ES-I3 (cell line): ENCODE measurements around the gene AQP12A.
"Not testable (repeated sequence)": the region's sequence is repeated elsewhere in the genome, so short reads cannot be mapped to it uniquely, and the experiment has no call there.

Experiments used
- H3K36me3 ChIP-seq: 2 replicates; pipeline ENCODE4 v1.6.1; 2013; ENCODE audit warnings: mild to moderate bottlenecking, low read length, control low read depth, moderate library complexity; ENCODE audit not compliant: insufficient read depth
- H3K4me1 ChIP-seq: 2 replicates; pipeline ENCODE4 v1.6.1; 2013; ENCODE audit warnings: mild to moderate bottlenecking, control low read depth, low read length; ENCODE audit not compliant: insufficient read depth
- H3K9ac ChIP-seq: 2 replicates; pipeline ENCODE4 v1.6.1; 2013; ENCODE audit warnings: low read depth, mild to moderate bottlenecking, low read length, moderate library complexity
- H3K9me3 ChIP-seq: 2 replicates; pipeline ENCODE4 v1.6.1; 2013; ENCODE audit warnings: mild to moderate bottlenecking, low read length, moderate library complexity; ENCODE audit not compliant: control insufficient read depth, insufficient read depth

AQP12A gene

DNA sequence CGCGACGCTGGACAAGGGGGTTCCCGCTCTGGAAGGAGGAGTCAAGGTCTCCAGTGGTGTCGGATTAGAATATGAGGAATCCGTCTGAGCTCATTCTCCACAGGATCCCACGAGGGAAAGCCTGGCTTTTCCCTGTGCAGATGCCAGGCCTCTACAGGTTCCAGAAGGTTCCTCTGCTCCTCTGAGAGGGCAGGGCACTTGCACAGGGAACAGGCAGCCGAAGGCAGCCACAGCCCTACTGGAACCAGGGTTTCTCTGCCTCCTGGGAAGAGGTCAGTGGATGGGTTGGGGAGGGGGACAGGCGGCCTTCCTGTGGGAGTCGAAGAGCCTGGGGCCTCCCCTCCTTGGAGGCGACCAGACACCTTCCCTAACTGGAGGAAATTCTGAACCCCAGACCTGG, 1.7 kb upstream of the AQP12A start:
- no peaks in the 10 kb centered on the region for H3K4me1 ChIP-seq
- no peaks in the 10 kb centered on the region for H3K36me3 ChIP-seq
- H3K9ac ChIP-seq = no peak overlapping the region
- H3K9me3 ChIP-seq = no peaks in the 10 kb centered on the region

- H3K9me3 ChIP-seq, H3K36me3 ChIP-seq, H3K9ac ChIP-seq, H3K4me1 ChIP-seq: not testable (repeated sequence)
Observed at GRCh38 chr2:240690421-240691074, 1.1 kb upstream of the AQP12A start.

DNA sequence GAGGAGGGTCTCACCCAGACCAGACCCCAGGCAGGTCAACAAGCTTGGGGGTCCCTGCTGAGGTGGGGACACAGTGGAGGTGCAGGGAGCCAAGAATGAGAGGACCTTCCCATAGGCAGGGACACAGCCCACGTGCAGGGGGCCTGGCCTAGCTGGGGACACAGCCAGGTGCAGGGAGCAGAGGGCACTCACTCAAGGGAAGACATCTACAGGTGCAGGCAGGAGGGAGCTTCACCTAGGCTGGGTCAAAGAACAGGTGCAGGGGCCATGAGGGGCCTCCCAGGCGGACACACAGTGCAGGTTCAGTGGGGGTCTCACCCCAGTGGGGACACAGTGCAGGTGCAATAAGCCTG, 615 bp upstream of the AQP12A start:
- H3K36me3 ChIP-seq, H3K4me1 ChIP-seq, H3K9ac ChIP-seq, H3K9me3 ChIP-seq: not testable (repeated sequence)

- not testable (repeated sequence) for H3K36me3 ChIP-seq, H3K9me3 ChIP-seq, H3K9ac ChIP-seq, H3K4me1 ChIP-seq
Observed at GRCh38 chr2:240692583-240693561, 1.2 kb downstream of the AQP12A start.

- not testable (repeated sequence) for H3K9me3 ChIP-seq, H3K4me1 ChIP-seq, H3K36me3 ChIP-seq, H3K9ac ChIP-seq
Observed at GRCh38 chr2:240694304-240694703, 2.6 kb downstream of the AQP12A start.

- not testable (repeated sequence) for H3K9ac ChIP-seq, H3K4me1 ChIP-seq, H3K36me3 ChIP-seq, H3K9me3 ChIP-seq
Observed at GRCh38 chr2:240695593-240695992, 3.9 kb downstream of the AQP12A start.

GRCh38 chr2:240696469-240696868, 4.8 kb downstream of the AQP12A start:
- H3K4me1 ChIP-seq, H3K36me3 ChIP-seq, H3K9me3 ChIP-seq, H3K9ac ChIP-seq: not testable (repeated sequence)

DNA sequence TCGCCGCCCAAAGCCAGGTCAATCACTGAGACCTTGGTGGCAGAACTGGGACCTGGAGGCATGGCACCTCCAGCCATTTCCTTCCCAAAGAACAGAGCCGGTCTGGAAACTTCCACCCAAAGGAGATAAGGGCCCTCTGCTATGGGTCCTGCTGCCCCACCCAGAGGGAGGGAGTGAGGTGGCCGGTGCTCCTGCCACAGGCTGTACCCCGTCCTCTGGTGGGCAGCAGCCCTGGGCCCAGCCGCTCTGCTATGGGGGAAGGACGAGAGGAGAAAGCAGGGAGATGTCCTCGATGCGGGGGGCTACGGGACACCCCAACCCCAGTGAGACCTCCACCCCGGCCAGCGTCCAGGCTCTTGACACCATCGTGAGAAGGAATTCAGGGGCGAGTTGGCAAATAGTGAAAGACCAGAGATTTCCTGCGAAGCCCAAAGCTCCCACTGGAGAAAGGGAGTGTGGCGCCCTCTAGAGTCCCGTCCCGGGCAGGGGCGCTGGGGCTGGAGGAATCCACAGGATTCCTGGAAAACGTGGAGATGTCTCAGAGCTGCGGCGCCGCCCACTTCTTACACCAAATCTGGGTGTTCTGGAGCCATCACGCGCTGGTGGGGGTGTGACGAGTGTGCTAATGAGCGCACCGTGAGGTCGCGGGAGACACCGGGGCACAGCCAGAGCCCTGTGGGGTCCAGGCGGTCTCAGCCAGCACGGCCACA, 7.3 kb downstream of the AQP12A start:
- not testable (repeated sequence) for H3K9me3 ChIP-seq, H3K36me3 ChIP-seq, H3K4me1 ChIP-seq, H3K9ac ChIP-seq

- H3K9ac ChIP-seq, H3K4me1 ChIP-seq, H3K36me3 ChIP-seq, H3K9me3 ChIP-seq: not testable (repeated sequence)
Observed at GRCh38 chr2:240699835-240700234, 8.2 kb downstream of the AQP12A start.

- not testable (repeated sequence) for H3K4me1 ChIP-seq, H3K9me3 ChIP-seq, H3K9ac ChIP-seq, H3K36me3 ChIP-seq
Observed at GRCh38 chr2:240700616-240701015, 8.9 kb downstream of the AQP12A start.

- Histone ChIP-seq H3K36me3 (no peaks in the 10 kb centered on the region), H3K9me3 (no peaks in the 10 kb centered on the region), H3K4me1 (no peaks in the 10 kb centered on the region), H3K9ac (no peak overlapping the region)
Observed at GRCh38 chr2:240701091-240701735, 9.5 kb downstream of the AQP12A start.

GRCh38 chr2:240701736-240702639, 10.3 kb downstream of the AQP12A start:
- Histone ChIP-seq H3K9me3 (no peaks in the 10 kb centered on the region), H3K9ac (no peak overlapping the region), H3K36me3 (no peaks in the 10 kb centered on the region), H3K4me1 (no peaks in the 10 kb centered on the region)

GRCh38 chr2:240702640-240703011, 11.0 kb downstream of the AQP12A start:
- Histone ChIP-seq H3K9me3 (no peaks in the 10 kb centered on the region), H3K36me3 (no peaks in the 10 kb centered on the region), H3K4me1 (no peaks in the 10 kb centered on the region), H3K9ac (no peak overlapping the region)
